Kidney (tissue), 22 donors: ENCODE results near the gene SIRT1. TPM values are rescaled to one million over a fixed set of nuclear protein-coding genes. Genes with fewer than 3 reads are reported as not detected.
"Not testable (repeated sequence)": the region's sequence is repeated elsewhere in the genome, so short reads cannot be mapped to it uniquely, and the experiment has no call there.

Source experiments
- DNase-seq, 5 donors: peaks; one replicate each; pipeline ENCODE4 v3.0.0-alpha.2; 2013 to 2020
- FAIRE-seq: peaks from 2 replicates; lab custom pipeline; 2012; peaks lifted over from hg19 to GRCh38; lab: Jason Lieb, UNC
- H3K27ac ChIP-seq, 2 donors: one replicate each; pipeline ENCODE4 v1.7.0; 2013; ENCODE audit warnings: low read depth in 2 of 2, low read length in 2 of 2, inconsistent platforms in 1 of 2
- H3K27me3 ChIP-seq: one replicate; pipeline ENCODE4 v1.7.1; 2013; ENCODE audit warnings: low read length, inconsistent platforms; ENCODE audit not compliant: control insufficient read depth, insufficient read depth
- H3K36me3 ChIP-seq, 3 donors: one replicate each; pipeline versions ENCODE4 v1.7.0 to v1.7.1; 2013; ENCODE audit warnings: low read length in 3 of 3, control low read depth in 1 of 3, inconsistent platforms in 1 of 3; ENCODE audit not compliant: insufficient read depth in 3 of 3, control insufficient read depth in 2 of 3
- H3K4me1 ChIP-seq, 3 donors: one replicate each; pipeline versions ENCODE4 v1.7.0 to v1.7.1; 2013; ENCODE audit warnings: low read length in 3 of 3, inconsistent platforms in 1 of 3, low read depth in 1 of 3; ENCODE audit not compliant: control insufficient read depth in 2 of 3, insufficient read depth in 2 of 3
- H3K4me3 ChIP-seq, 3 donors: one replicate each; pipeline versions ENCODE4 v1.7.0 to v1.8.1; 2013; ENCODE audit warnings: low read length in 3 of 3, control low read depth in 1 of 3, inconsistent platforms in 1 of 3
- H3K9ac ChIP-seq, 3 donors: one replicate each; pipeline versions ENCODE4 v1.7.0 to v1.7.1; 2013; ENCODE audit warnings: low read length in 3 of 3, control low read depth in 1 of 3, inconsistent platforms in 1 of 3
- H3K9me3 ChIP-seq, 3 donors: one replicate each; pipeline versions ENCODE4 v1.7.0 to v1.7.1; 2013; ENCODE audit warnings: low read length in 3 of 3, control low read depth in 1 of 3, inconsistent platforms in 1 of 3; ENCODE audit not compliant: control insufficient read depth in 2 of 3, insufficient read depth in 1 of 3
- CTCF ChIP-seq: IDR thresholded peaks from 3 replicates; pipeline ENCODE4 v1.5.1; 2012; ENCODE audit warnings: mild to moderate bottlenecking, moderate library complexity, borderline replicate concordance; ENCODE audit not compliant: insufficient read depth; ENCODE audit errors: extremely low read depth
- intact Hi-C: fragments of 100-400 bp; cut with DNase I; formaldehyde crosslinking; loops from one replicate; pipeline ENCODE4 v1.11.1; 2022
- long read RNA-seq, 10 donors: library from polyadenylated mRNA in 1 of 10; unstranded in 1 of 10; transcript quantifications; one replicate each; pipeline ENCODE4 v2.0.0 and lab custom pipeline, GENCODE V29; 2021 to 2026
- polyA plus RNA-seq: library from polyadenylated mRNA; stranded (reverse); fragments of 350-450 nt; fragmentation: Illumina TruSeq; extraction: RNeasy Lipid Tissue Mini Kit (QIAGEN cat#74804); gene quantifications from one replicate; pipeline ENCODE4 v1.2.3, GENCODE V29; 2014; ENCODE audit warnings: low read depth, low replicate concordance; ENCODE audit not compliant: insufficient read depth
- total RNA-seq: library from RNA; stranded (reverse); fragmentation: NEBNext Ultra II Directional; extraction: Animal tissue kit (Norgen Biotek cat#: 25700); gene quantifications from one replicate; pipeline ENCODE4 v1.2.1, GENCODE V29; 2021
- donor health status: control.
- donor health status: control.
- donor health status: control.
- donor health status: control.
- donor health status: control.
- donor health status: DM: yes; HTN: yes; CAD: no.
- donor health status: Normal renal cell carcinoma (clear cell type).

The SIRT1 gene
- total RNA-seq: 24.8 TPM
- polyA plus RNA-seq: 5.0 TPM
- long read RNA-seq, donor 1, full-length matches to known transcripts: 4 of 4 reads
- long read RNA-seq, donor 1, partial matches to known transcripts: 0 of 4 reads
- long read RNA-seq, donor 1, other reads (novel, unspliced or antisense): 0 of 4 reads
- long read RNA-seq, donor 2, full-length matches to known transcripts: 3 of 3 reads
- long read RNA-seq, donor 2, partial matches to known transcripts: 0 of 3 reads
- long read RNA-seq, donor 2, other reads (novel, unspliced or antisense): 0 of 3 reads
- long read RNA-seq, donor 3, full-length matches to known transcripts: 5 of 5 reads
- long read RNA-seq, donor 3, partial matches to known transcripts: 0 of 5 reads
- long read RNA-seq, donor 3, other reads (novel, unspliced or antisense): 0 of 5 reads
- long read RNA-seq, donor 4: 0 reads
- long read RNA-seq, donor 5, full-length matches to known transcripts: 2 of 2 reads
- long read RNA-seq, donor 5, partial matches to known transcripts: 0 of 2 reads
- long read RNA-seq, donor 5, other reads (novel, unspliced or antisense): 0 of 2 reads
- long read RNA-seq, donor 6: 0 reads
- long read RNA-seq, donor 7, full-length matches to known transcripts: 38 of 46 reads
- long read RNA-seq, donor 7, partial matches to known transcripts: 3 of 46 reads
- long read RNA-seq, donor 7, other reads (novel, unspliced or antisense): 5 of 46 reads
- long read RNA-seq, donor 8, full-length matches to known transcripts: 2 of 2 reads
- long read RNA-seq, donor 8, partial matches to known transcripts: 0 of 2 reads
- long read RNA-seq, donor 8, other reads (novel, unspliced or antisense): 0 of 2 reads
- long read RNA-seq, donor 9, full-length matches to known transcripts: 2 of 2 reads
- long read RNA-seq, donor 9, partial matches to known transcripts: 0 of 2 reads
- long read RNA-seq, donor 9, other reads (novel, unspliced or antisense): 0 of 2 reads
- long read RNA-seq, donor 10, full-length matches to known transcripts: 5 of 5 reads
- long read RNA-seq, donor 10, partial matches to known transcripts: 0 of 5 reads
- long read RNA-seq, donor 10, other reads (novel, unspliced or antisense): 0 of 5 reads

- FAIRE-seq (no peak), DNase-seq (peak; percentile 96 to 99 (median 98))
- H3K9ac ChIP-seq: peak within 1 kb of the TSS; percentile 45 to 78 (median 75)
- no peaks in the 10 kb centered on the region for H3K27me3 ChIP-seq
- peaks cover 0 to 22% (median 17%) of the 10 kb centered on the region in 3 donors for H3K36me3 ChIP-seq
- TF ChIP-seq CTCF: no peak
- intact Hi-C loops: no loop called here
- peak within 1 kb of the TSS; percentile 81 to 88 (median 86) for H3K4me3 ChIP-seq
- peak within 1 kb of the TSS; percentile 90 to 91 for H3K27ac ChIP-seq
- peaks cover 0 to 2% (median 2%) of the 10 kb centered on the region in 3 donors for H3K4me1 ChIP-seq
- H3K9me3 ChIP-seq: no peaks in the 10 kb centered on the region
Measured at GRCh38 chr10:67884313-67884841, at the start of gene SIRT1. Gene SIRT1, plus strand, starts transcription at chr10:67884656. Its CDS starts 66 bp downstream, at chr10:67884722.

- DNase-seq, H3K4me1 ChIP-seq, H3K9me3 ChIP-seq, H3K9ac ChIP-seq, FAIRE-seq, H3K36me3 ChIP-seq, H3K27me3 ChIP-seq, H3K27ac ChIP-seq, intact Hi-C loops: not testable (repeated sequence)
- H3K4me3 ChIP-seq: peak overlapping the region in 1 of 3 donors; percentile 10
Measured at GRCh38 chr10:67835541-67836394, 48.7 kb upstream of the SIRT1 start.

GRCh38 chr10:67836488-67836887, 48.0 kb upstream of the SIRT1 start:
- intact Hi-C loops: no loop called here
- Histone ChIP-seq H3K4me1 (no peaks in the 10 kb centered on the region), H3K27ac (no peak overlapping the region), H3K9me3 (peaks cover 0 to 5% (median 0%) of the 10 kb centered on the region in 3 donors), H3K36me3 (no peaks in the 10 kb centered on the region), H3K4me3 (peak overlapping the region in 1 of 3 donors; percentile 10), H3K9ac (no peak overlapping the region), H3K27me3 (no peaks in the 10 kb centered on the region)
- no peak for DNase-seq
- no peak for TF ChIP-seq CTCF
- no peak for FAIRE-seq
